ENCODE measurements around the gene TCP1.
"Not testable (repeated sequence)": the region's sequence is repeated elsewhere in the genome, so short reads cannot be mapped to it uniquely, and the experiment has no call there.

TCP1 gene

DNA sequence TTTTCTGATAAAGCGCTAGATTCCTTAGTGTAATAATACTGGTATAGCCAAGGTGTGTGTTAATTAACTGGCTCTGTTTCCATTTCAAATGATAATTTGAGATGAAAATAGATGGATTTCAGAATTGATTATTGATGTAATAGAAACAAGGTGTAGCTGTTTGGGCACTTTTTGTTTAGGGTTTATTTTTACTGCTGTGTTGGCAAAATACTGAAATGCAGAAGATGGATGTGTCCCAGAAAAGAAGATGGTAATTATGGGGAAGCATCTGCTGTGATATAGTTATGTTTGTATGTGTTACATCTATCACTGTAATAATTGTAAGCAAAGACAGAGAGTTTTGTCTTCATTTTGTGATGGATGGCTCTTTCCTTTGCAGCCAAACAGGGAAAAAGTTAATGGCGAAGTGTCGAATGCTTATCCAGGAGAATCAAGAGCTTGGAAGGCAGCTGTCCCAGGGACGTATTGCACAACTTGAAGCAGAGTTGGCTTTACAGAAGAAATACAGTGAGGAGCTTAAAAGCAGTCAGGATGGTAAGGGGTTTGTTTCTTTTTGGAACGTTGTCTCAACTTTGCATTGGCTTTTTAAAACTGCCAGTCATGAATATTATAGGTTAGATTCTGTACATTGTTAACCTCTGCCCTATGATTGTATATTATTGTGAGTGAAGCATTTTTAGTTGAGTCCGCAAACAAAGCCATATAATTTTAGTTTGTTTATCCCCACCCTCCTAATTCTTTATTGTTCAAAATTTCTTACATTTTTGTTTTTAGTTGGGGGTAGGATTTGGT, 36.1 kb downstream of the TCP1 start:
- no peak overlapping the region for H3K23ac ChIP-seq (ENCODE audit: low read length)
- WGBS (ENCODE audit: extremely low coverage, insufficient coverage, insufficient read length), result no CpG with 5 or more reads among the region's 6 CpGs
- H3K4me1 ChIP-seq (ENCODE audit: control insufficient read depth in 1 of 2, insufficient read depth in 2 of 2, low read length in 2 of 2), result peaks cover 0 to 3% of the 10 kb centered on the region in 2 experiments
- H3K4me2 ChIP-seq (ENCODE audit: low read length), result no peak overlapping the region
- H4K8ac ChIP-seq (ENCODE audit: low read depth, low read length), result no peak overlapping the region
- H3K79me1 ChIP-seq (ENCODE audit: low read length), result no peaks in the 10 kb centered on the region
- H3K79me2 ChIP-seq (ENCODE audit: control insufficient read depth, insufficient read depth, low read length, poor library complexity), result no peaks in the 10 kb centered on the region
- H4K12ac ChIP-seq (ENCODE audit: low read depth, low read length), result no peak overlapping the region
- no peak overlapping the region for H2AFZ ChIP-seq (ENCODE audit: insufficient read depth, low read length, poor library complexity)
- no peak overlapping the region for H3K18ac ChIP-seq (ENCODE audit: low read length)
- no peaks in the 10 kb centered on the region for H3K27me3 ChIP-seq (ENCODE audit: insufficient read depth, low read length)
- no peak overlapping the region for H3K4me3 ChIP-seq (ENCODE audit: low read depth, low read length)
- no peak overlapping the region for H3K27ac ChIP-seq (ENCODE audit: low read depth, low read length)
- H2BK12ac ChIP-seq (ENCODE audit: low read length), result no peak overlapping the region
- H2BK5ac ChIP-seq (ENCODE audit: low read depth, low read length, poor library complexity), result no peak overlapping the region
- no peak overlapping the region for H2AK5ac ChIP-seq (ENCODE audit: low read length)
- DNase-seq, result no peak
- no peak overlapping the region for H3K9ac ChIP-seq (ENCODE audit: low read length)
- H3K14ac ChIP-seq (ENCODE audit: low read length), result no peak overlapping the region
- no peak overlapping the region for H2BK120ac ChIP-seq (ENCODE audit: insufficient read depth, low read length, poor library complexity)
- H3K36me3 ChIP-seq (ENCODE audit: control insufficient read depth in 1 of 2, insufficient read depth in 2 of 2, low read length in 2 of 2), result peaks cover 22 to 37% of the 10 kb centered on the region in 2 experiments
- H4K91ac ChIP-seq (ENCODE audit: low read depth, low read length), result no peak overlapping the region
- no peak overlapping the region for H3K4ac ChIP-seq (ENCODE audit: low read depth, low read length)
- no peaks in the 10 kb centered on the region for H3K9me3 ChIP-seq (ENCODE audit: insufficient read depth, low read depth, low read length)

DNA sequence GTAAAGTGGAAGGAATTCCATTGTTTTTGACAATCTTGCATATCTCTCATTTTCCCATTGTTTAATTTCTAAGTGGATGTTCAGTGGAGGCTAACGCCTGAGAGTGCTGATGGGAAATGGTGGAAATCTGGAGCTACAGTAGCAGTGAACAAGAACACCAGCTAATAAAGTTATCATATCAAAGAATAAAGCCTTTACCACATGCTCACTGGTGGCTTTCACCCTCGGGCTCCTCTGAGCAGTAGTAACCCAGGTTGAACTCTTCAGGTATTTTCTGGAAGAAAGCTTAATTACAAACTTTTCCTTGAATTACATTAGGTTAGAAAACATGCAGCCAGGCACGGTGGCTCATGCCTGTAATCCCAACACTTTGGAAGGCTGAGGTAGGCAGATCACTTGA, 38.0 kb downstream of the TCP1 start:
- Histone ChIP-seq H4K12ac (ENCODE audit: low read depth, low read length) (no peak overlapping the region), H4K8ac (ENCODE audit: low read depth, low read length) (no peak overlapping the region), H3K79me2 (ENCODE audit: control insufficient read depth, insufficient read depth, low read length, poor library complexity) (no peaks in the 10 kb centered on the region), H3K4ac (ENCODE audit: low read depth, low read length) (no peak overlapping the region), H3K79me1 (ENCODE audit: low read length) (no peaks in the 10 kb centered on the region), H3K36me3 (ENCODE audit: control insufficient read depth in 1 of 2, insufficient read depth in 2 of 2, low read length in 2 of 2) (peaks cover 17 to 31% of the 10 kb centered on the region in 2 experiments), H3K4me2 (ENCODE audit: low read length) (no peak overlapping the region), H3K9ac (ENCODE audit: low read length) (peak overlapping the region; percentile 38), H3K4me3 (ENCODE audit: low read depth, low read length) (no peak overlapping the region), H2BK12ac (ENCODE audit: low read length) (no peak overlapping the region), H3K27me3 (ENCODE audit: insufficient read depth, low read length) (no peaks in the 10 kb centered on the region), H3K27ac (ENCODE audit: low read depth, low read length) (no peak overlapping the region), H2AK5ac (ENCODE audit: low read length) (no peak overlapping the region), H4K91ac (ENCODE audit: low read depth, low read length) (no peak overlapping the region), H3K23ac (ENCODE audit: low read length) (no peak overlapping the region), H2BK120ac (ENCODE audit: insufficient read depth, low read length, poor library complexity) (no peak overlapping the region), H3K9me3 (ENCODE audit: insufficient read depth, low read depth, low read length) (no peaks in the 10 kb centered on the region), H3K18ac (ENCODE audit: low read length) (no peak overlapping the region), H2BK5ac (ENCODE audit: low read depth, low read length, poor library complexity) (no peak overlapping the region), H3K4me1 (ENCODE audit: control insufficient read depth in 1 of 2, insufficient read depth in 2 of 2, low read length in 2 of 2) (no peaks in the 10 kb centered on the region), H3K14ac (ENCODE audit: low read length) (no peak overlapping the region), H2AFZ (ENCODE audit: insufficient read depth, low read length, poor library complexity) (no peak overlapping the region)
- no peak for DNase-seq
- WGBS (ENCODE audit: extremely low coverage, insufficient coverage, insufficient read length), result no CpG with 5 or more reads among the region's 3 CpGs

DNA sequence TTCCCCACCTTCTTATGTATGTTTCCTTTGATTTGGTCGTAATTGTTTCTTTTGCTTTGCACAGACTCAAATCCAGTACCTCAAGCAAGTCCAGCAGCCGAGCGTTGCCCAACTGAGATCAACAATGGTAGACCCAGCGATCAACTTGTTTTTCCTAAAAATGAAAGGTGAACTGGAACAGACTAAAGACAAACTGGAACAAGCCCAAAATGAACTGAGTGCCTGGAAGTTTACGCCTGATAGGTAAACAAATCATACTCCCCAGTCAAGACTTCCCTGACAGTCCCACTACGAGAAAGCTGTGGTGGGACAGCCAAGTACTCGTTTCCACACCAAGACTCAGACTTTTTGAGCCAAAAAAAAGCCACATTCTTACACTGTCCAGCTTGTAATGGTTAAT, 41.3 kb downstream of the TCP1 start:
- H3K9me3 ChIP-seq (ENCODE audit: insufficient read depth, low read depth, low read length); H3K23ac ChIP-seq (ENCODE audit: low read length); H3K18ac ChIP-seq (ENCODE audit: low read length); H3K27ac ChIP-seq (ENCODE audit: low read depth, low read length); H3K4ac ChIP-seq (ENCODE audit: low read depth, low read length); DNase-seq; H3K4me2 ChIP-seq (ENCODE audit: low read length); H2BK5ac ChIP-seq (ENCODE audit: low read depth, low read length, poor library complexity); H2BK120ac ChIP-seq (ENCODE audit: insufficient read depth, low read length, poor library complexity); H3K4me1 ChIP-seq (ENCODE audit: control insufficient read depth in 1 of 2, insufficient read depth in 2 of 2, low read length in 2 of 2); H4K8ac ChIP-seq (ENCODE audit: low read depth, low read length); H2BK12ac ChIP-seq (ENCODE audit: low read length); H3K79me1 ChIP-seq (ENCODE audit: low read length); H3K9ac ChIP-seq (ENCODE audit: low read length); H3K14ac ChIP-seq (ENCODE audit: low read length); H2AFZ ChIP-seq (ENCODE audit: insufficient read depth, low read length, poor library complexity); H2AK5ac ChIP-seq (ENCODE audit: low read length); H3K4me3 ChIP-seq (ENCODE audit: low read depth, low read length); H4K12ac ChIP-seq (ENCODE audit: low read depth, low read length); H3K79me2 ChIP-seq (ENCODE audit: control insufficient read depth, insufficient read depth, low read length, poor library complexity); H3K27me3 ChIP-seq (ENCODE audit: insufficient read depth, low read length); H4K91ac ChIP-seq (ENCODE audit: low read depth, low read length): not testable (repeated sequence)
- WGBS (ENCODE audit: extremely low coverage, insufficient coverage, insufficient read length), result no CpG with 5 or more reads among the region's 7 CpGs
- H3K36me3 ChIP-seq (ENCODE audit: control insufficient read depth in 1 of 2, insufficient read depth in 2 of 2, low read length in 2 of 2), result peaks cover 14 to 28% of the 10 kb centered on the region in 2 experiments

DNA sequence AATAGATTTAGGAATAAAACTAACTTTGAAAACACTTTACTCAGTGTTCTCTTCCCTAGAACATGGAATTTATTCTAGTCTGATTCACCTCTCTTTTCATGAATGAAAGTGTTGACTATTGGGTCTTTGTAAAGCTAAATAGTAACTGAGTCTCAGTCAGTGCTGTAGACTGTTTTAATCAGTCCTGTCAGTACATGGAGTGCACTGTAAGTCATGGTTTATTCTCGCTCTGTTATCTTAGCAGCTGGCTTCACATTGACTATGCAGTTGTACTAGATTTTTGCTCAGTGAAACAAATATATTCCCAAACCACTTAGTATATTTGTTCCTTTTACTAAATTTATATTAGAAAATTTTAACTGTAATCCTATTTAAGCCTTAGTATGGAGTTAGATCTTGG, 42.6 kb downstream of the TCP1 start:
- Histone ChIP-seq H3K27ac (ENCODE audit: low read depth, low read length) (no peak overlapping the region), H3K79me2 (ENCODE audit: control insufficient read depth, insufficient read depth, low read length, poor library complexity) (no peaks in the 10 kb centered on the region), H3K18ac (ENCODE audit: low read length) (no peak overlapping the region), H2BK5ac (ENCODE audit: low read depth, low read length, poor library complexity) (no peak overlapping the region), H3K23ac (ENCODE audit: low read length) (no peak overlapping the region), H2BK12ac (ENCODE audit: low read length) (no peak overlapping the region), H3K4me2 (ENCODE audit: low read length) (no peak overlapping the region), H4K91ac (ENCODE audit: low read depth, low read length) (no peak overlapping the region), H3K79me1 (ENCODE audit: low read length) (no peaks in the 10 kb centered on the region), H2BK120ac (ENCODE audit: insufficient read depth, low read length, poor library complexity) (no peak overlapping the region), H3K4ac (ENCODE audit: low read depth, low read length) (no peak overlapping the region), H3K36me3 (ENCODE audit: control insufficient read depth in 1 of 2, insufficient read depth in 2 of 2, low read length in 2 of 2) (peaks cover 17 to 30% of the 10 kb centered on the region in 2 experiments), H3K27me3 (ENCODE audit: insufficient read depth, low read length) (no peaks in the 10 kb centered on the region), H4K8ac (ENCODE audit: low read depth, low read length) (no peak overlapping the region), H3K4me1 (ENCODE audit: control insufficient read depth in 1 of 2, insufficient read depth in 2 of 2, low read length in 2 of 2) (no peaks in the 10 kb centered on the region), H3K4me3 (ENCODE audit: low read depth, low read length) (no peak overlapping the region), H4K12ac (ENCODE audit: low read depth, low read length) (no peak overlapping the region), H3K14ac (ENCODE audit: low read length) (no peak overlapping the region), H2AFZ (ENCODE audit: insufficient read depth, low read length, poor library complexity) (no peak overlapping the region), H3K9ac (ENCODE audit: low read length) (no peak overlapping the region), H2AK5ac (ENCODE audit: low read length) (no peak overlapping the region), H3K9me3 (ENCODE audit: insufficient read depth, low read depth, low read length) (no peaks in the 10 kb centered on the region)
- WGBS (ENCODE audit: extremely low coverage, insufficient coverage, insufficient read length), result no CpG with 5 or more reads among the region's 1 CpG
- no peak for DNase-seq

Measured in trophoblast cell (in vitro differentiated cells and primary cell).